GM23338 (cell line): ENCODE measurements around the gene RAP1GDS1. TPM values are rescaled to one million over a fixed set of nuclear protein-coding genes. Genes with fewer than 3 reads are reported as not detected.

ENCODE experiments used
- ATAC-seq: fragments of 200-7000 bp; cut with Tn5 transposase; 3 replicates; pipeline ENCODE4 v1.9.1; 2020
- DNase-seq: peaks from one replicate; pipeline ENCODE4 v3.0.0-alpha.2; 2015; ENCODE audit warnings: low spot score
- H2AFZ ChIP-seq: fragments of 200-600 bp; sonication (generic); 2 replicates; pipeline ENCODE4 v1.8.0; 2016; ENCODE audit warnings: antibody characterized with exemption, mild to moderate bottlenecking, moderate library complexity
- H3F3A ChIP-seq: fragments of 200-600 bp; sonication (generic); replicated peaks from 2 replicates; pipeline ENCODE4 v1.8.0; 2017; ENCODE audit warnings: antibody characterized with exemption, mixed run types, low read depth
- H3K27ac ChIP-seq: fragments of 200-600 bp; sonication (generic); 2 replicates; pipeline ENCODE4 v1.6.1; 2016; ENCODE audit warnings: low read depth
- H3K27me3 ChIP-seq: fragments of 200-600 bp; sonication (generic); 2 replicates; pipeline ENCODE4 v1.8.0; 2016; ENCODE audit warnings: mild to moderate bottlenecking, mixed run types, moderate library complexity; ENCODE audit not compliant: insufficient read depth
- H3K36me3 ChIP-seq: fragments of 200-600 bp; sonication (generic); 2 replicates; pipeline ENCODE4 v1.8.0; 2016; ENCODE audit warnings: mild to moderate bottlenecking; ENCODE audit not compliant: insufficient read depth
- H3K4me1 ChIP-seq: fragments of 200-600 bp; sonication (generic); 2 replicates; pipeline ENCODE4 v1.8.0; 2016; ENCODE audit warnings: mild to moderate bottlenecking, moderate library complexity; ENCODE audit not compliant: insufficient read depth
- H3K4me2 ChIP-seq: fragments of 200-600 bp; sonication (generic); 2 replicates; pipeline ENCODE4 v1.7.1; 2017; ENCODE audit warnings: mixed run types
- H3K4me3 ChIP-seq: fragments of 200-600 bp; sonication (generic); 2 replicates; pipeline ENCODE4 v1.6.1; 2016; ENCODE audit warnings: mixed run types
- H3K79me2 ChIP-seq: fragments of 200-600 bp; sonication (generic); replicated peaks from 2 replicates; pipeline ENCODE4 v1.8.0; 2017; ENCODE audit warnings: mild to moderate bottlenecking; ENCODE audit not compliant: insufficient read depth
- H3K9me2 ChIP-seq: fragments of 200-600 bp; sonication (generic); 2 replicates; pipeline ENCODE4 v1.8.0; 2017; ENCODE audit not compliant: insufficient read depth
- H4K20me1 ChIP-seq: fragments of 200-600 bp; sonication (generic); replicated peaks from 2 replicates; pipeline ENCODE4 v1.8.0; 2017; ENCODE audit warnings: mild to moderate bottlenecking; ENCODE audit not compliant: insufficient read depth
- H3K27ac Mint-ChIP-seq: 2 replicates; pipeline ENCODE4 v1.8.0; 2020; ENCODE audit warnings: inconsistent platforms, mild to moderate bottlenecking, moderate library complexity, mixed read lengths
- H3K27me3 Mint-ChIP-seq: 3 replicates; pipeline ENCODE4 v1.8.0; 2022; ENCODE audit warnings: low read depth, mild to moderate bottlenecking, moderate library complexity, mixed read lengths, inconsistent platforms; ENCODE audit not compliant: insufficient read depth, poor library complexity
- H3K36me3 Mint-ChIP-seq: 3 replicates; pipeline ENCODE4 v1.8.0; 2021; ENCODE audit warnings: low read depth, mild to moderate bottlenecking, inconsistent platforms, moderate library complexity, mixed read lengths
- H3K4me1 Mint-ChIP-seq: 3 replicates; pipeline ENCODE4 v1.8.0; 2020; ENCODE audit warnings: mild to moderate bottlenecking, inconsistent platforms, mixed read lengths
- H3K4me3 Mint-ChIP-seq: 3 replicates; pipeline ENCODE4 v1.8.0; 2021; ENCODE audit warnings: moderate library complexity, mild to moderate bottlenecking, inconsistent platforms, mixed read lengths
- H3K9me3 Mint-ChIP-seq: 3 replicates; pipeline ENCODE4 v1.8.0; 2020; ENCODE audit warnings: moderate library complexity, mild to moderate bottlenecking, inconsistent platforms, mixed read lengths
- CREB1 ChIP-seq: fragments of 250-450 bp; sonication (Bioruptor Pico); IDR thresholded peaks from 2 replicates; pipeline ENCODE4 v1.5.0; 2020; ENCODE audit warnings: low read depth, mild to moderate bottlenecking, moderate library complexity
- CTCF ChIP-seq, 2 experiments: fragments of 200-600 bp in 1 of 2; sonication (generic) in 1 of 2; conservative IDR thresholded peaks; 2 replicates each; pipeline versions ENCODE4 v1.5.1 to v1.6.1; 2016 to 2017; ENCODE audit warnings: antibody characterized with exemption in 2 of 2, low read depth in 2 of 2, mild to moderate bottlenecking in 2 of 2, moderate library complexity in 1 of 2
- ETS1 ChIP-seq: IDR thresholded peaks from 2 replicates; pipeline ENCODE4 v1.6.1; 2016; ENCODE audit warnings: antibody characterized with exemption
- EZH2 ChIP-seq: fragments of 200-600 bp; sonication (generic); IDR thresholded peaks from one replicate; pipeline ENCODE4 v1.8.0; 2017; ENCODE audit warnings: antibody characterized with exemption, mild to moderate bottlenecking, low read depth; ENCODE audit not compliant: unreplicated experiment
- EZH2phosphoT487 ChIP-seq: fragments of 200-600 bp; sonication (generic); IDR thresholded peaks from one replicate; pipeline ENCODE4 v1.8.1; 2018; ENCODE audit warnings: antibody characterized with exemption; ENCODE audit not compliant: unreplicated experiment
- JUNB ChIP-seq: IDR thresholded peaks from one replicate; pipeline ENCODE4 v1.6.1; 2016; ENCODE audit warnings: antibody characterized with exemption; ENCODE audit not compliant: unreplicated experiment
- NANOG ChIP-seq: IDR thresholded peaks from 2 replicates; pipeline ENCODE4 v1.6.1; 2016; ENCODE audit warnings: antibody characterized with exemption, borderline replicate concordance
- POLR2AphosphoS5 ChIP-seq: IDR thresholded peaks from 2 replicates; pipeline ENCODE4 v1.6.1; 2016; ENCODE audit warnings: antibody characterized with exemption, low read depth
- REST ChIP-seq: IDR thresholded peaks from one replicate; pipeline ENCODE4 v1.6.1; 2018; ENCODE audit warnings: antibody characterized with exemption; ENCODE audit not compliant: unreplicated experiment
- STAT1 ChIP-seq: IDR thresholded peaks from one replicate; pipeline ENCODE4 v1.6.1; 2016; ENCODE audit warnings: antibody characterized with exemption; ENCODE audit not compliant: unreplicated experiment
- ZNF114 ChIP-seq: fragments of 250-450 bp; sonication (Bioruptor Pico); IDR thresholded peaks from 2 replicates; pipeline ENCODE4 v1.5.0; 2020; ENCODE audit warnings: mild to moderate bottlenecking, moderate library complexity
- ZNF462 ChIP-seq: fragments of 250-450 bp; sonication (Bioruptor Pico); IDR thresholded peaks from 2 replicates; pipeline ENCODE4 v1.5.0; 2020; ENCODE audit warnings: mild to moderate bottlenecking, moderate library complexity
- polyA plus RNA-seq: library from polyadenylated mRNA; unstranded; fragments of >200 nt; fragmentation: Nextera tagmentation; extraction: Ambion mirVana; gene quantifications from 2 replicates; pipeline ENCODE4 v1.2.1, GENCODE V29; 2016
- total RNA-seq: library from RNA; depleted of rRNA; stranded (reverse); fragments of >200 nt; shearing (Covaris generic); gene quantifications from 2 replicates; pipeline ENCODE4 v1.2.3, GENCODE V29; 2014

Gene RAP1GDS1
- total and polyA plus RNA-seq, 2 experiments from 2014 or later, result 23.7 to 32.4 TPM

- ATAC-seq (no peak), DNase-seq (no peak)
- TF ChIP-seq POLR2AphosphoS5 (no peak), JUNB (no peak), ZNF114 (CRISPR knock-in tag) (no peak), NANOG (no peak), ETS1 (no peak), ZNF462 (CRISPR knock-in tag) (no peak), STAT1 (no peak), EZH2phosphoT487 (no peak), CREB1 (CRISPR knock-in tag) (no peak), EZH2 (no peak), REST (no peak), CTCF (conservative IDR thresholded peaks at IDR 0.05; ENCODE audit: low read depth in 2 of 2) (no peak)
- no peaks in the 10 kb centered on the region for H3F3A ChIP-seq
- Mint-ChIP-seq H3K27ac (no peak overlapping the region), H3K27me3 (peaks cover 3% of the 10 kb centered on the region), H3K36me3 (peaks cover 26% of the 10 kb centered on the region; the same call in 2 of the 3 replicates), H3K4me3 (no peak overlapping the region), H3K9me3 (peaks cover 17% of the 10 kb centered on the region), H3K4me1 (no peaks in the 10 kb centered on the region)
- no peak overlapping the region for H2AFZ ChIP-seq
- H4K20me1 ChIP-seq, result no peaks in the 10 kb centered on the region
- H3K27me3 ChIP-seq, result no peaks in the 10 kb centered on the region
- H3K4me2 ChIP-seq, result no peak overlapping the region
- H3K9me2 ChIP-seq, result no peaks in the 10 kb centered on the region
- H3K79me2 ChIP-seq, result no peaks in the 10 kb centered on the region
- no peak overlapping the region for H3K4me3 ChIP-seq
- 0 out of 2 replicates have a peak, but pooled peaks cover 2% of the 10 kb centered on the region for H3K36me3 ChIP-seq
- H3K27ac ChIP-seq, result no peak overlapping the region
- no peaks in the 10 kb centered on the region for H3K4me1 ChIP-seq
Measured at GRCh38 chr4:98399915-98400314, 138.7 kb downstream of the RAP1GDS1 start.
